GM12878 (cell line): Measurements from ENCODE around the gene CCDC12. TPM values are rescaled to one million over a fixed set of nuclear protein-coding genes. Genes with fewer than 3 reads are reported as not detected.

Source experiments
- ATAC-seq: fragments of 200-7000 bp; cut with Tn5 transposase; 3 replicates; pipeline ENCODE4 v1.9.1; 2020; ENCODE audit warnings: mild to moderate bottlenecking, moderate library complexity
- BruUV-seq: library from RNA; stranded (reverse); fragments of 400-500 nt; replicated peaks from 2 replicates; lab custom pipeline; 2021; lab: Mats Ljungman, UMichigan
- CTCF ChIA-PET: fragments of 300-600 bp; sonication (Branson Sonifier 250); formaldehyde crosslinking; extraction: SDS; loops from one replicate; lab custom pipeline; 2021; ENCODE audit warnings: inconsistent platforms; lab: Yijun Ruan, JAX
- POLR2A ChIA-PET: fragments of 350-600 bp; formaldehyde crosslinking; extraction: SDS; loops from one replicate; lab custom pipeline; 2021; ENCODE audit warnings: inconsistent platforms; lab: Charles Lee
- RAD21 ChIA-PET: fragments of 300-600 bp; sonication (Branson Sonifier 250); formaldehyde crosslinking; loops from one replicate; lab custom pipeline; 2023; ENCODE audit warnings: antibody characterized with exemption; ENCODE audit not compliant: unreplicated experiment; lab: Charles Lee
- SMC1A ChIA-PET: fragments of 300-600 bp; sonication (Branson Sonifier 250); formaldehyde crosslinking; loops from one replicate; lab custom pipeline; 2023; ENCODE audit not compliant: unreplicated experiment, uncharacterized antibody; lab: Charles Lee
- DNase-seq: peaks from one replicate; pipeline ENCODE4 v3.0.0-alpha.2; 2011; ENCODE audit warnings: low read depth, low spot score
- FAIRE-seq: peaks from 3 replicates; lab custom pipeline; 2011; peaks lifted over from hg19 to GRCh38; lab: Jason Lieb, UNC
- H2AFZ ChIP-seq: 2 replicates; pipeline ENCODE4 v1.6.0; 2011; ENCODE audit warnings: low read depth, low read length, control low read depth; ENCODE audit not compliant: control insufficient read depth
- H3K27ac ChIP-seq: 2 replicates; pipeline ENCODE4 v1.5.1; 2011; ENCODE audit warnings: control low read depth; ENCODE audit not compliant: control insufficient read depth, insufficient read depth
- H3K27me3 ChIP-seq, 2 experiments: replicated peaks in 1 of 2; 2 replicates each; pipeline versions ENCODE4 v1.6.0 to v1.6.1; 2011; ENCODE audit warnings: low read length in 1 of 2; ENCODE audit not compliant: control insufficient read depth in 2 of 2, insufficient read depth in 2 of 2
- H3K36me3 ChIP-seq, 2 experiments: 2 replicates each; pipeline ENCODE4 v1.5.1; 2011; ENCODE audit warnings: low read length in 1 of 2; ENCODE audit not compliant: control insufficient read depth in 2 of 2, insufficient read depth in 2 of 2
- H3K4me1 ChIP-seq: 2 replicates; pipeline ENCODE4 v1.6.1; 2011; ENCODE audit warnings: mild to moderate bottlenecking, low read length, moderate library complexity, mixed read lengths; ENCODE audit not compliant: control insufficient read depth, insufficient read depth
- H3K4me2 ChIP-seq: 2 replicates; pipeline ENCODE4 v1.6.0; 2011; ENCODE audit warnings: control low read depth; ENCODE audit not compliant: control insufficient read depth, insufficient read depth
- H3K4me3 ChIP-seq: fragments of 200-600 bp; sonication (generic); 2 replicates; pipeline ENCODE4 v1.5.1; 2016
- H3K79me2 ChIP-seq: 2 replicates; pipeline ENCODE4 v1.6.0; 2011; ENCODE audit warnings: low read length; ENCODE audit not compliant: control insufficient read depth, insufficient read depth
- H3K9ac ChIP-seq: 2 replicates; pipeline ENCODE4 v1.8.0; 2011; ENCODE audit warnings: low read length, control low read depth, mixed read lengths; ENCODE audit not compliant: control insufficient read depth, insufficient read depth
- H3K9me3 ChIP-seq: replicated peaks from 3 replicates; pipeline ENCODE4 v1.5.1; 2011; ENCODE audit warnings: mild to moderate bottlenecking, low read length; ENCODE audit not compliant: control insufficient read depth, insufficient read depth
- H4K20me1 ChIP-seq: 2 replicates; pipeline ENCODE4 v1.6.0; 2011; ENCODE audit not compliant: control insufficient read depth, insufficient read depth
- BACH1 ChIP-seq: fragments of 450-650 bp; IDR thresholded peaks from 2 replicates; pipeline ENCODE4 v1.6.1; 2017; ENCODE audit warnings: mild to moderate bottlenecking, borderline replicate concordance
- CHD1 ChIP-seq: IDR thresholded peaks from 2 replicates; pipeline ENCODE4 v1.6.1; 2012; ENCODE audit warnings: low read depth, low read length, improper control_type of control experiment
- CUX1 ChIP-seq: IDR thresholded peaks from 2 replicates; pipeline ENCODE4 v1.6.1; 2012; ENCODE audit warnings: improper control_type of control experiment, low read depth, low read length; ENCODE audit not compliant: insufficient replicate concordance
- E4F1 ChIP-seq: fragments of 450-650 bp; IDR thresholded peaks from 2 replicates; pipeline ENCODE4 v1.6.1; 2018; ENCODE audit warnings: borderline replicate concordance, mild to moderate bottlenecking; ENCODE audit not compliant: partially characterized antibody
- EZH2 ChIP-seq: IDR thresholded peaks from 2 replicates; pipeline ENCODE4 v1.6.1; 2012; ENCODE audit warnings: low read depth, mild to moderate bottlenecking, control low read depth, inconsistent platforms, low read length, borderline replicate concordance; ENCODE audit not compliant: control insufficient read depth
- HDAC2 ChIP-seq: fragments of 200-600 bp; sonication (generic); IDR thresholded peaks from 2 replicates; pipeline ENCODE4 v1.6.1; 2017
- HDGF ChIP-seq: fragments of 450-650 bp; IDR thresholded peaks from 2 replicates; pipeline ENCODE4 v1.6.1; 2016; ENCODE audit warnings: antibody characterized with exemption
- LARP7 ChIP-seq: fragments of 450-650 bp; IDR thresholded peaks from 2 replicates; pipeline ENCODE4 v1.6.1; 2017; ENCODE audit warnings: mild to moderate bottlenecking
- MTA3 ChIP-seq: IDR thresholded peaks from 2 replicates; pipeline ENCODE4 v1.6.1; 2012; ENCODE audit warnings: low read length, inconsistent platforms, borderline replicate concordance
- MXI1 ChIP-seq: fragments of 150-350 bp; IDR thresholded peaks from 2 replicates; pipeline ENCODE4 v1.6.1; 2011; ENCODE audit warnings: low read depth, mild to moderate bottlenecking, inconsistent platforms, low read length, improper control_type of control experiment
- NFXL1 ChIP-seq: fragments of 450-650 bp; IDR thresholded peaks from 2 replicates; pipeline ENCODE4 v1.6.1; 2017; ENCODE audit warnings: antibody characterized with exemption, mild to moderate bottlenecking, borderline replicate concordance
- PKNOX1 ChIP-seq: fragments of 450-650 bp; IDR thresholded peaks from 2 replicates; pipeline ENCODE4 v1.6.1; 2016; ENCODE audit warnings: mild to moderate bottlenecking
- POU2F2 ChIP-seq: IDR thresholded peaks from 3 replicates; pipeline ENCODE4 v1.6.1; 2011; ENCODE audit warnings: low read depth, mild to moderate bottlenecking, low read length, borderline replicate concordance
- RCOR1 ChIP-seq: conservative IDR thresholded peaks from 2 replicates; pipeline ENCODE4 v1.6.1; 2012; ENCODE audit warnings: low read depth, low read length, improper control_type of control experiment
- SMARCA5 ChIP-seq: fragments of 450-650 bp; IDR thresholded peaks from 2 replicates; pipeline ENCODE4 v1.6.1; 2017; ENCODE audit warnings: mild to moderate bottlenecking
- WGBS: methylation state at CpG from one replicate; pipeline ENCODE4 v1.1.6; 2016; ENCODE audit warnings: low lambda C conversion rate; ENCODE audit not compliant: insufficient replicate concordance, insufficient coverage; ENCODE audit errors: missing lambda C conversion rate; 5-methylcytosine and 5-hydroxymethylcytosine counted together
- in situ Hi-C: fragments of 300-500 bp; cut with MboI; formaldehyde crosslinking; loops from 9 replicates; pipeline ENCODE4 v1.14.3; 2018; ENCODE audit warnings: mixed read lengths
- intact Hi-C: fragments of 100-400 bp; cut with micrococcal nuclease; formaldehyde crosslinking; loops from one replicate; pipeline ENCODE4 v1.14.2; 2022; ENCODE audit not compliant: unreplicated experiment
- polyA plus RNA-seq, 11 experiments: library from polyadenylated mRNA; depleted of rRNA in 4 of 11; unstranded in 6 of 11; stranded (reverse) in 5 of 11; fragments of >200 nt; fragmentation: Nextera tagmentation in 4 of 11; fragmentation: Illumina TruSeq in 1 of 11; extraction: Ambion mirVana in 4 of 11; extraction: Trizol in 1 of 11; gene quantifications; 1 replicate in 1 of 11; 2 replicates in 10 of 11; pipeline versions ENCODE4 v1.2.1 to v1.2.3, GENCODE V29; 2011 to 2016; ENCODE audit warnings: inconsistent platforms in 2 of 11, missing spikeins in 2 of 11, low read depth in 1 of 11
- total RNA-seq, 4 experiments: library from RNA; depleted of rRNA in 3 of 4; stranded (reverse); fragments of >200 nt in 3 of 4; fragmentation: Illumina TruSeq in 1 of 4; extraction: Trizol in 1 of 4; gene quantifications; 2 replicates each; pipeline versions ENCODE4 v1.2.1 to v1.2.3, GENCODE V29; 2013 to 2021

The CCDC12 gene
- total and polyA plus RNA-seq, 10 of the 15 experiments (the other 5 are each of a cell fraction or from before 2014, with no cell fraction given), result 9.2 to 91.4 (median 61.3) TPM

GRCh38 chr3:46987743-46988401 is 11.3 kb upstream of the CCDC12 start:
- Histone ChIP-seq H3K4me3 (peak overlapping the region; percentile 57), H3K9me3 (no peaks in the 10 kb centered on the region), H3K4me2 (peak overlapping the region; percentile 99), H3K9ac (peak overlapping the region; percentile 84), H2AFZ (peak overlapping the region; percentile 86), H3K4me1 (peaks cover 62% of the 10 kb centered on the region), H3K27me3 (no peaks in the 10 kb centered on the region), H4K20me1 (no peaks in the 10 kb centered on the region), H3K79me2 (peaks cover 49% of the 10 kb centered on the region), H3K36me3 (peaks cover 4 to 10% of the 10 kb centered on the region in 2 experiments; a peak in 3 of 4 replicates), H3K27ac (peak overlapping the region; percentile 98)
- ATAC-seq (peak; percentile 85), FAIRE-seq (peak; percentile 78), DNase-seq (peak; percentile 63)
- 7% methylated on average over 16 of the region's 16 CpGs for WGBS
- POLR2A ChIA-PET, result interaction anchor here (1.0 to 1.6 kb wide), 6 partner anchors 10 to 62 kb away, joined by 4 to 10 read pairs (median 6); partner anchors contain the start of gene NBEAL2
- RAD21 ChIA-PET, result interaction anchor here (0.9 to 1.4 kb wide), 13 partner anchors 9 to 78 kb away, joined by 3 to 10 read pairs (median 4); partner anchors contain the start of gene NBEAL2
- SMC1A ChIA-PET, result interaction anchor here (0.7 to 1.6 kb wide), 12 partner anchors 9 to 177 kb away, joined by 3 to 10 read pairs (median 4); no protein-coding TSS in a partner anchor
- intact Hi-C loops, result loop anchor here (1.0 kb wide), 1 partner anchor 12 kb away; the partner anchor contains the start of gene CCDC12
- in situ Hi-C loops, result no loop called here
- CTCF ChIA-PET, result interaction anchor here (0.6 to 1.4 kb wide), 4 partner anchors 10 to 58 kb away, joined by 3 to 5 read pairs (median 3); no protein-coding TSS in a partner anchor
- BruUV-seq, result no TSS peak
- TF ChIP-seq CHD1, result no peak
- TF ChIP-seq CUX1, result no peak
- no peak for TF ChIP-seq HDAC2
- TF ChIP-seq EZH2, result no peak
- no peak for TF ChIP-seq RCOR1
- TF ChIP-seq LARP7, result peak; percentile 34
- no peak for TF ChIP-seq MTA3
- TF ChIP-seq E4F1, result no peak
- TF ChIP-seq MXI1, result no peak
- TF ChIP-seq SMARCA5, result no peak
- no peak for TF ChIP-seq NFXL1
- TF ChIP-seq BACH1, result peak; percentile 73
- TF ChIP-seq PKNOX1, result no peak
- TF ChIP-seq POU2F2, result peak; percentile 53; the same call in 1 of the 3 replicates
- TF ChIP-seq HDGF, result peak; percentile 96
